Left hindlimb (tissue), 1 donor: Measurements from ENCODE around the gene ATP5MG.

ENCODE experiments used
- DNase-seq: peaks from one replicate; pipeline ENCODE4 v3.0.0-alpha.2; 2018

Gene ATP5MG

GRCh38 chr11:118442908-118443589 is 41.6 kb downstream of the ATP5MG start:
- no peak for DNase-seq

GRCh38 chr11:118443590-118444218 is 42.3 kb downstream of the ATP5MG start:
- no peak for DNase-seq

GRCh38 chr11:118447423-118447822 is 46.0 kb downstream of the ATP5MG start:
- DNase-seq = no peak

GRCh38 chr11:118448294-118448693 is 46.9 kb downstream of the ATP5MG start:
- DNase-seq = no peak

- no peak for DNase-seq
Measured at GRCh38 chr11:118449316-118449918, 48.0 kb downstream of the ATP5MG start.

- DNase-seq = no peak
Measured at GRCh38 chr11:118450451-118450850, 49.0 kb downstream of the ATP5MG start.
